K562 (cell line): Measurements from ENCODE around the gene DYNLT2. TPM values are rescaled to one million over a fixed set of nuclear protein-coding genes. Genes with fewer than 3 reads are reported as not detected.

Experiments used
- CCNT2 ChIP-seq: IDR thresholded peaks from 2 replicates; pipeline ENCODE4 v1.6.1; 2011; ENCODE audit warnings: borderline replicate concordance, low read depth, mild to moderate bottlenecking, moderate library complexity, mixed read lengths, low read length; ENCODE audit not compliant: insufficient read length; ENCODE audit errors: extremely low read depth
- CHD4 ChIP-seq: fragments of 200-600 bp; sonication (generic); IDR thresholded peaks from 3 replicates; pipeline ENCODE4 v1.6.1; 2012; ENCODE audit warnings: low read depth, mild to moderate bottlenecking, mixed read lengths, low read length, inconsistent platforms; ENCODE audit not compliant: insufficient read depth, insufficient replicate concordance, poor library complexity, severe bottlenecking
- EP400 ChIP-seq: fragments of 450-650 bp; IDR thresholded peaks from 2 replicates; pipeline ENCODE4 v1.6.1; 2017; ENCODE audit warnings: antibody characterized with exemption, mild to moderate bottlenecking, moderate library complexity
- ESRRB ChIP-seq: fragments of 250-450 bp; sonication (Bioruptor Pico); IDR thresholded peaks from 2 replicates; pipeline ENCODE4 v1.5.0; 2020; ENCODE audit warnings: mild to moderate bottlenecking, moderate library complexity, borderline replicate concordance
- HBP1 ChIP-seq: fragments of 450-650 bp; formaldehyde crosslinking; IDR thresholded peaks from 2 replicates; pipeline ENCODE4 v1.4.0; 2022; ENCODE audit warnings: missing genetic modification characterization
- HMGN3 ChIP-seq: IDR thresholded peaks from 2 replicates; pipeline ENCODE4 v1.6.1; 2011; ENCODE audit warnings: borderline replicate concordance, low read depth, mild to moderate bottlenecking, mixed read lengths, low read length; ENCODE audit not compliant: insufficient read length; ENCODE audit errors: extremely low read depth
- LCOR ChIP-seq: sonication (generic); formaldehyde crosslinking; IDR thresholded peaks from 2 replicates; pipeline ENCODE4 v1.8.0; 2022; ENCODE audit warnings: mild to moderate bottlenecking, missing genetic modification reagents
- NFIX ChIP-seq: fragments of 250-450 bp; sonication (Bioruptor Pico); IDR thresholded peaks from 2 replicates; pipeline ENCODE4 v1.4.0; 2020; ENCODE audit warnings: low read depth, mild to moderate bottlenecking, moderate library complexity
- NUFIP1 ChIP-seq: fragments of 450-650 bp; IDR thresholded peaks from 2 replicates; pipeline ENCODE4 v1.6.1; 2018; ENCODE audit not compliant: partially characterized antibody
- PHTF2 ChIP-seq: fragments of 250-450 bp; sonication (Bioruptor Pico); IDR thresholded peaks from 2 replicates; pipeline ENCODE4 v1.5.0; 2021; ENCODE audit warnings: mild to moderate bottlenecking
- RBBP5 ChIP-seq: fragments of 200-600 bp; sonication (generic); IDR thresholded peaks from 2 replicates; pipeline ENCODE4 v1.6.1; 2012; ENCODE audit warnings: borderline replicate concordance, mild to moderate bottlenecking, low read length, control low read depth, inconsistent platforms; ENCODE audit not compliant: insufficient read depth, poor library complexity, severe bottlenecking
- SREBF2 ChIP-seq: sonication (generic); formaldehyde crosslinking; IDR thresholded peaks from 2 replicates; pipeline ENCODE4 v1.4.0; 2020; ENCODE audit warnings: mild to moderate bottlenecking, missing genetic modification reagents
- SRSF3 ChIP-seq: fragments of 200-400 bp; formaldehyde crosslinking; IDR thresholded peaks from 2 replicates; pipeline ENCODE4 v1.6.1; 2016; ENCODE audit warnings: mild to moderate bottlenecking, low read length, moderate library complexity; ENCODE audit not compliant: insufficient read depth
- TGIF2 ChIP-seq: sonication (generic); formaldehyde crosslinking; IDR thresholded peaks from 2 replicates; pipeline ENCODE4 v1.8.1; 2022; ENCODE audit warnings: mild to moderate bottlenecking, missing genetic modification reagents, moderate library complexity
- ZBTB17 ChIP-seq: fragments of 450-650 bp; formaldehyde crosslinking; IDR thresholded peaks from 2 replicates; pipeline ENCODE4 v1.4.0; 2020; ENCODE audit warnings: mild to moderate bottlenecking
- ZNF316 ChIP-seq: fragments of 450-650 bp; IDR thresholded peaks from 2 replicates; pipeline ENCODE4 v1.6.1; 2016
- ZNF586 ChIP-seq: fragments of 450-650 bp; formaldehyde crosslinking; conservative IDR thresholded peaks from 2 replicates; pipeline ENCODE4 v1.4.0; 2020; ENCODE audit warnings: mild to moderate bottlenecking, moderate library complexity
- ZNF77 ChIP-seq: fragments of 250-450 bp; sonication (Bioruptor Pico); IDR thresholded peaks from 2 replicates; pipeline ENCODE4 v1.5.0; 2020
- ZSCAN32 ChIP-seq: fragments of 450-650 bp; formaldehyde crosslinking; IDR thresholded peaks from 2 replicates; pipeline ENCODE4 v1.4.0; 2020; ENCODE audit warnings: mild to moderate bottlenecking, moderate library complexity
- polyA plus RNA-seq, 8 experiments: library from polyadenylated mRNA; depleted of rRNA in 4 of 8; stranded (reverse) in 5 of 8; unstranded in 3 of 8; fragments of >200 nt; fragmentation: Nextera tagmentation in 2 of 8; fragmentation: Illumina TruSeq in 1 of 8; extraction: Ambion mirVana in 2 of 8; extraction: Trizol in 1 of 8; gene quantifications; 2 replicates each; pipeline versions ENCODE4 v1.2.1 to v1.2.3, GENCODE V29; 2011 to 2014; ENCODE audit warnings: inconsistent platforms in 1 of 8, missing spikeins in 1 of 8
- total RNA-seq, 7 experiments: library from RNA; depleted of rRNA in 6 of 7; stranded (reverse); fragments of >200 nt in 6 of 7; fragmentation: Illumina TruSeq in 2 of 7; extraction: Trizol in 2 of 7; gene quantifications; 2 replicates each; pipeline versions ENCODE4 v1.2.1 to v1.2.3, GENCODE V29; 2011 to 2021; ENCODE audit warnings: low replicate concordance in 1 of 7
- TF ChIP-seq, protein P1 (sequence below): conservative IDR thresholded peaks from 2 replicates; pipeline ENCODE4 v1.6.1; 2011; ENCODE audit warnings: low read depth, mild to moderate bottlenecking, low read length; ENCODE audit not compliant: control insufficient read depth
- TF ChIP-seq, protein P2 (sequence below), 2 experiments: IDR thresholded peaks; 2 replicates each; pipeline ENCODE4 v1.6.1; 2011; ENCODE audit warnings: borderline replicate concordance in 1 of 2, control low read depth in 1 of 2, low read depth in 1 of 2, low read length in 1 of 2, mild to moderate bottlenecking in 1 of 2, mixed read lengths in 1 of 2, moderate library complexity in 1 of 2; ENCODE audit not compliant: insufficient read depth in 1 of 2, insufficient read length in 1 of 2, poor library complexity in 1 of 2, severe bottlenecking in 1 of 2; ENCODE audit errors: extremely low read depth in 1 of 2
- TF ChIP-seq, protein P3 (sequence below), 2 experiments: fragments of 450-650 bp in 1 of 2; sonication (generic) in 1 of 2; formaldehyde crosslinking; conservative IDR thresholded peaks; 2 replicates each; pipeline versions ENCODE4 v1.4.0 to v1.8.1; 2020 to 2022; ENCODE audit warnings: mild to moderate bottlenecking in 1 of 2, missing genetic modification reagents in 1 of 2

Gene DYNLT2
- total and polyA plus RNA-seq, 9 of the 15 experiments (the other 6 are each of a cell fraction or from before 2014, with no cell fraction given), result 2.0 to 12.8 (median 6.3) TPM

DNA sequence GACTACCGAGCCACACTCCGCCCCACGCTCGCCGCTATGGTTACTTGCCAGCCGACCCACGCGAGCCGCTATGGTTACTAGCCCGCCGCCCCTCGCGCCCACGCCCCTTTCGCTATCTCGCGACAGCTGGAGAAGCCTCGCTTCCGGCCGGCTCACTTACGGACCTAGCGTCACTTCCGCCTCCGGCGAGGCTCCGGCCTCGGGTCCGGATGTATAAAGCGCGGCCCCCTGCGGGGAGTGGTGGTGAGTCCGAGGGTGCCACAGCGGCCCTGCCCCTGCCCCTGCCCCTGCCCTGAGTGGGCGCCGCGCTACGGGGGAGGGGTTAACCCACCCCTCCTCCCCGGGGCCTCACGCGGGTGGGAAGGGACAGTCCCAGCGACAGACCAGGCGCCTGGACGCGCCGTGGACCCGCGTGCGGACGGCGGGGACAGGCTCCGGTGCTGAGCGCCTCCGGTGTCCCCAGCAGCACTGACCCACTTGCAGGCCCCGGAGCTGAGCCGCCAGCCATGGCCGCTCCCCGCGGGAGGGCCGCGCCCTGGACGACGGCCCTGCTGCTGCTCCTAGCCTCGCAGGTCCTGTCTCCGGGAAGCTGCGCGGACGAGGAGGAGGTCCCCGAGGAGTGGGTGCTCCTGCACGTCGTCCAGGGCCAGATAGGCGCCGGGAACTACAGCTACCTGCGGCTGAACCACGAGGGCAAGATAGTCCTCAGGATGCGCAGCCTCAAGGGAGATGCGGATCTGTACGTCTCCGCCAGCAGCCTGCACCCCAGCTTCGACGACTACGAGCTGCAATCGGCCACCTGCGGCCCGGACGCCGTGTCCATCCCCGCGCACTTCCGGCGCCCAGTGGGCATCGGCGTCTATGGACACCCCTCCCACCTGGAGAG, 49.2 kb downstream of the DYNLT2 start, which contains the start of the genes C6orf120 and WDR27 (continued):
- TF ChIP-seq HMGN3 (peak; percentile 76), ZNF77 (CRISPR knock-in tag) (no peak), CCNT2 (peak; percentile 38), TGIF2 (CRISPR knock-in tag) (peak; percentile 95), EP400 (peak; percentile 91), LCOR (CRISPR knock-in tag) (peak; percentile 49), NUFIP1 (no peak), CHD4 (no peak), PHTF2 (CRISPR knock-in tag) (no peak), ZNF316 (peak; percentile 19; the same call in 1 of the 2 replicates), RBBP5 (peak; percentile 95), NFIX (CRISPR knock-in tag) (no peak), SRSF3 (no peak), ZBTB17 (peak; percentile 87; the same call in 1 of the 2 replicates), ZNF586 (CRISPR knock-in tag) (no peak), HBP1 (CRISPR knock-in tag) (no peak), SREBF2 (CRISPR knock-in tag) (no peak), ESRRB (CRISPR knock-in tag) (no peak), ZSCAN32 (CRISPR knock-in tag) (no peak)
- TF ChIP-seq, protein P1, sequence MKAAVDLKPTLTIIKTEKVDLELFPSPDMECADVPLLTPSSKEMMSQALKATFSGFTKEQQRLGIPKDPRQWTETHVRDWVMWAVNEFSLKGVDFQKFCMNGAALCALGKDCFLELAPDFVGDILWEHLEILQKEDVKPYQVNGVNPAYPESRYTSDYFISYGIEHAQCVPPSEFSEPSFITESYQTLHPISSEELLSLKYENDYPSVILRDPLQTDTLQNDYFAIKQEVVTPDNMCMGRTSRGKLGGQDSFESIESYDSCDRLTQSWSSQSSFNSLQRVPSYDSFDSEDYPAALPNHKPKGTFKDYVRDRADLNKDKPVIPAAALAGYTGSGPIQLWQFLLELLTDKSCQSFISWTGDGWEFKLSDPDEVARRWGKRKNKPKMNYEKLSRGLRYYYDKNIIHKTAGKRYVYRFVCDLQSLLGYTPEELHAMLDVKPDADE, result peak; percentile 78; the same call in 1 of the 2 replicates
- TF ChIP-seq, protein P2, sequence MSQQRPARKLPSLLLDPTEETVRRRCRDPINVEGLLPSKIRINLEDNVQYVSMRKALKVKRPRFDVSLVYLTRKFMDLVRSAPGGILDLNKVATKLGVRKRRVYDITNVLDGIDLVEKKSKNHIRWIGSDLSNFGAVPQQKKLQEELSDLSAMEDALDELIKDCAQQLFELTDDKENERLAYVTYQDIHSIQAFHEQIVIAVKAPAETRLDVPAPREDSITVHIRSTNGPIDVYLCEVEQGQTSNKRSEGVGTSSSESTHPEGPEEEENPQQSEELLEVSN (IDR thresholded peaks at IDR 0.05; ENCODE audit: borderline replicate concordance in 1 of 2, extremely low read depth in 1 of 2, insufficient read depth in 1 of 2, insufficient read length in 1 of 2, low read depth in 1 of 2, low read length in 1 of 2, poor library complexity in 1 of 2, severe bottlenecking in 1 of 2), result peak; percentile 62 to 70
- TF ChIP-seq, protein P3, sequence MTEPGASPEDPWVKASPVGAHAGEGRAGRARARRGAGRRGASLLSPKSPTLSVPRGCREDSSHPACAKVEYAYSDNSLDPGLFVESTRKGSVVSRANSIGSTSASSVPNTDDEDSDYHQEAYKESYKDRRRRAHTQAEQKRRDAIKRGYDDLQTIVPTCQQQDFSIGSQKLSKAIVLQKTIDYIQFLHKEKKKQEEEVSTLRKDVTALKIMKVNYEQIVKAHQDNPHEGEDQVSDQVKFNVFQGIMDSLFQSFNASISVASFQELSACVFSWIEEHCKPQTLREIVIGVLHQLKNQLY (CRISPR knock-in tag; conservative IDR thresholded peaks at IDR 0.05), result no peak; a peak in 1 of 4 replicates
